HepG2 (cell line): ENCODE results near the gene CCDC117. TPM values are rescaled to one million over a fixed set of nuclear protein-coding genes. Genes with fewer than 3 reads are reported as not detected.
A peak's percentile ranks its signal among the peaks of the same experiment; 100 is the strongest.

ENCODE experiments used
- CBFB ChIP-seq: sonication (generic); formaldehyde crosslinking; IDR thresholded peaks from 2 replicates; pipeline ENCODE4 v1.4.0; 2020; ENCODE audit warnings: missing genetic modification reagents
- EED ChIP-seq: sonication (generic); formaldehyde crosslinking; IDR thresholded peaks from 2 replicates; pipeline ENCODE4 v1.5.0; 2020; ENCODE audit warnings: mild to moderate bottlenecking, missing genetic modification reagents
- HCFC1 ChIP-seq: fragments of 150-350 bp; IDR thresholded peaks from 2 replicates; pipeline ENCODE4 v1.6.1; 2014; ENCODE audit warnings: low read depth, low read length
- NAIF1 ChIP-seq: sonication (generic); formaldehyde crosslinking; IDR thresholded peaks from 2 replicates; pipeline ENCODE4 v1.5.0; 2020; ENCODE audit warnings: mild to moderate bottlenecking, missing genetic modification reagents, borderline replicate concordance
- NFE2L1 ChIP-seq: sonication (generic); formaldehyde crosslinking; IDR thresholded peaks from 2 replicates; pipeline ENCODE4 v1.4.0; 2020; ENCODE audit warnings: missing genetic modification reagents, mild to moderate bottlenecking, borderline replicate concordance
- RBM22 ChIP-seq: fragments of 200-400 bp; formaldehyde crosslinking; optimal IDR thresholded peaks from 2 replicates; pipeline ENCODE3; 2017; ENCODE audit warnings: mild to moderate bottlenecking, low read length, moderate library complexity
- SMC3 ChIP-seq: IDR thresholded peaks from 2 replicates; pipeline ENCODE4 v1.6.1; 2011; ENCODE audit warnings: low read length, improper control_type of control experiment
- ZBTB8A ChIP-seq: sonication (generic); formaldehyde crosslinking; IDR thresholded peaks from 2 replicates; pipeline ENCODE4 v1.4.0; 2020; ENCODE audit warnings: mild to moderate bottlenecking, low read depth, missing genetic modification reagents, borderline replicate concordance
- ZFY ChIP-seq: sonication (generic); formaldehyde crosslinking; IDR thresholded peaks from 2 replicates; pipeline ENCODE4 v1.4.0; 2020; ENCODE audit warnings: missing genetic modification reagents
- ZNF232 ChIP-seq: sonication (generic); formaldehyde crosslinking; IDR thresholded peaks from 2 replicates; pipeline ENCODE4 v1.4.0; 2020; ENCODE audit warnings: missing genetic modification reagents, borderline replicate concordance
- ZNF263 ChIP-seq: sonication (generic); formaldehyde crosslinking; IDR thresholded peaks from 2 replicates; pipeline ENCODE4 v1.4.0; 2020; ENCODE audit warnings: missing genetic modification reagents
- ZNF3 ChIP-seq: IDR thresholded peaks from 2 replicates; pipeline ENCODE4 v1.7.0; 2017; ENCODE audit warnings: inconsistent platforms
- ZNF317 ChIP-seq: sonication (generic); formaldehyde crosslinking; IDR thresholded peaks from 2 replicates; pipeline ENCODE4 v1.5.0; 2020; ENCODE audit warnings: mild to moderate bottlenecking, missing genetic modification reagents
- ZNF468 ChIP-seq: sonication (generic); formaldehyde crosslinking; IDR thresholded peaks from 2 replicates; pipeline ENCODE4 v1.8.0; 2022; ENCODE audit warnings: mild to moderate bottlenecking, moderate library complexity, missing genetic modification reagents
- ZNF788 ChIP-seq: sonication (generic); formaldehyde crosslinking; IDR thresholded peaks from 2 replicates; pipeline ENCODE4 v1.5.0; 2020; ENCODE audit warnings: mild to moderate bottlenecking, missing genetic modification reagents, borderline replicate concordance
- polyA plus RNA-seq, 8 experiments: library from polyadenylated mRNA; depleted of rRNA in 3 of 8; stranded (reverse) in 7 of 8; unstranded in 1 of 8; fragments of >200 nt; fragmentation: Illumina TruSeq in 4 of 8; extraction: Trizol in 4 of 8; gene quantifications; 2 replicates each; pipeline versions ENCODE4 v1.2.1 to v1.2.3, GENCODE V29; 2011 to 2016; ENCODE audit warnings: low read depth in 4 of 8, missing spikeins in 1 of 8, mixed read lengths in 1 of 8; ENCODE audit not compliant: insufficient read depth in 1 of 8
- total RNA-seq, 5 experiments: library from RNA; depleted of rRNA; stranded (reverse); fragments of >200 nt; fragmentation: Illumina TruSeq; extraction: Trizol; gene quantifications; 2 replicates each; pipeline ENCODE4 v1.2.3, GENCODE V29; 2016; ENCODE audit warnings: low read depth in 1 of 5
- TF ChIP-seq, protein P1 (sequence below): sonication (generic); formaldehyde crosslinking; IDR thresholded peaks from 2 replicates; pipeline ENCODE4 v1.5.0; 2020; ENCODE audit warnings: missing genetic modification reagents
- TF ChIP-seq, protein P2 (sequence below): sonication (generic); formaldehyde crosslinking; IDR thresholded peaks from 2 replicates; pipeline ENCODE4 v1.4.0; 2020; ENCODE audit warnings: low read depth, mild to moderate bottlenecking, missing genetic modification reagents
- TF ChIP-seq, protein P3 (sequence below): sonication (generic); formaldehyde crosslinking; IDR thresholded peaks from 2 replicates; pipeline ENCODE4 v1.5.0; 2020; ENCODE audit warnings: missing genetic modification reagents

CCDC117 gene
- total and polyA plus RNA-seq, 2 of the 13 experiments (the other 11 are each of a cell fraction or from before 2014, with no cell fraction given) = 12.6 to 34.2 TPM

DNA sequence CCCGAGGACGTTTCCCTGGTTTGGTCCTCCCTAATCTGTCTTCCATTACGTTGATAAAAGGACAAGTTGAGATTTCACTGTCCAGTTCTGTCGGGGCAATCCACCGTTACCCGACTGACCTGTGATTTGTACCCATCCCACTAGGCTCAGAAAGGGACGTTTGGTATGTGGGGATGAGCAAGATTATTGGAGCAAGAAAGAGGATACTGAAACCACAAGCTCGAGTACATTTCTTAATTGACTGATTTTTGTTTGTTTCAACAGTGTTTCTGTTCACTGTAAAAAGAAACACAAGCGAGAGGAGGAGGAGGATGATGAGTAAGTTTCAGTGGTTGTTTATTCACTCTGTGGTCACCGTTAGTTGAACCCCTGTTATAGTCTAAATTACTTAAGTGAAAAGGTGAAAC is 969 bp downstream of the CCDC117 start (continued):
- TF ChIP-seq ZNF3 (CRISPR knock-in tag) (peak; percentile 92), NFE2L1 (CRISPR knock-in tag) (no peak), ZNF263 (peak; percentile 66; the same call in 1 of the 2 replicates), CBFB (CRISPR knock-in tag) (no peak), ZNF317 (CRISPR knock-in tag) (no peak), NAIF1 (CRISPR knock-in tag) (no peak), ZFY (CRISPR knock-in tag) (no peak), ZBTB8A (no peak), ZNF232 (no peak), RBM22 (no peak), EED (no peak), ZNF788 (no peak), HCFC1 (no peak), SMC3 (no peak), ZNF468 (CRISPR knock-in tag) (no peak)
- TF ChIP-seq, protein P1, sequence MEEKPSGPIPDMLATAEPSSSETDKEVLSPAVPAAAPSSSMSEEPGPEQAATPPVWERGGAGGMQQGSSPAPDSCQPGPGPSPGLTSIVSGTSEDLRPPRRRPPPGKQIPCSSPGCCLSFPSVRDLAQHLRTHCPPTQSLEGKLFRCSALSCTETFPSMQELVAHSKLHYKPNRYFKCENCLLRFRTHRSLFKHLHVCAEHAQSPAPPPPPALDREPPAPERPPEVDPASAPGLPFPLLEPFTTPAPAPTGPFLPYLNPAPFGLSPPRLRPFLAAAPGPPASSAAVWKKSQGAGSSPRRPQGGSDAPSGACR = 0 out of 2 replicates have a peak, but pooled peaks have one; percentile 57
- TF ChIP-seq, protein P2, sequence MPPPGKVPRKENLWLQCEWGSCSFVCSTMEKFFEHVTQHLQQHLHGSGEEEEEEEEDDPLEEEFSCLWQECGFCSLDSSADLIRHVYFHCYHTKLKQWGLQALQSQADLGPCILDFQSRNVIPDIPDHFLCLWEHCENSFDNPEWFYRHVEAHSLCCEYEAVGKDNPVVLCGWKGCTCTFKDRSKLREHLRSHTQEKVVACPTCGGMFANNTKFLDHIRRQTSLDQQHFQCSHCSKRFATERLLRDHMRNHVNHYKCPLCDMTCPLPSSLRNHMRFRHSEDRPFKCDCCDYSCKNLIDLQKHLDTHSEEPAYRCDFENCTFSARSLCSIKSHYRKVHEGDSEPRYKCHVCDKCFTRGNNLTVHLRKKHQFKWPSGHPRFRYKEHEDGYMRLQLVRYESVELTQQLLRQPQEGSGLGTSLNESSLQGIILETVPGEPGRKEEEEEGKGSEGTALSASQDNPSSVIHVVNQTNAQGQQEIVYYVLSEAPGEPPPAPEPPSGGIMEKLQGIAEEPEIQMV (CRISPR knock-in tag) = no peak
- TF ChIP-seq, protein P3, sequence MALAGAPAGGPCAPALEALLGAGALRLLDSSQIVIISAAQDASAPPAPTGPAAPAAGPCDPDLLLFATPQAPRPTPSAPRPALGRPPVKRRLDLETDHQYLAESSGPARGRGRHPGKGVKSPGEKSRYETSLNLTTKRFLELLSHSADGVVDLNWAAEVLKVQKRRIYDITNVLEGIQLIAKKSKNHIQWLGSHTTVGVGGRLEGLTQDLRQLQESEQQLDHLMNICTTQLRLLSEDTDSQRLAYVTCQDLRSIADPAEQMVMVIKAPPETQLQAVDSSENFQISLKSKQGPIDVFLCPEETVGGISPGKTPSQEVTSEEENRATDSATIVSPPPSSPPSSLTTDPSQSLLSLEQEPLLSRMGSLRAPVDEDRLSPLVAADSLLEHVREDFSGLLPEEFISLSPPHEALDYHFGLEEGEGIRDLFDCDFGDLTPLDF = no peak
- TF ChIP-seq, all 625 proteins: peak for 6
